Activated CD8-positive, alpha-beta T cell treated with anti-CD3 and anti-CD28 coated beads for 36 hours (primary cell): ENCODE results near the gene ERC2. TPM values are rescaled to one million over a fixed set of nuclear protein-coding genes. Genes with fewer than 3 reads are reported as not detected.

Experiments
- ATAC-seq: fragments of 200-7000 bp; cut with Tn5 transposase; one replicate; pipeline ENCODE4 v1.10.0; 2021; ENCODE audit warnings: mild to moderate bottlenecking, moderate library complexity
- CTCF ChIA-PET: fragments of 350-600 bp; sonication (Branson Sonifier 250); formaldehyde crosslinking; loops from one replicate; lab custom pipeline; 2021; ENCODE audit warnings: antibody characterized with exemption; lab: Charles Lee
- POLR2A ChIA-PET: fragments of 350-600 bp; sonication (Branson Sonifier 250); formaldehyde crosslinking; loops from one replicate; lab custom pipeline; 2021; ENCODE audit warnings: antibody characterized with exemption; lab: Charles Lee
- DNase-seq: peaks from one replicate; pipeline ENCODE4 v3.0.0-alpha.2; 2020
- H3K27ac Mint-ChIP-seq: one replicate; pipeline ENCODE4 v1.8.0; 2021; ENCODE audit warnings: mild to moderate bottlenecking, mixed read lengths
- H3K27me3 Mint-ChIP-seq: one replicate; pipeline ENCODE4 v1.8.0; 2021; ENCODE audit warnings: mixed read lengths
- H3K36me3 Mint-ChIP-seq: one replicate; pipeline ENCODE4 v1.8.0; 2021; ENCODE audit warnings: low read depth, mixed read lengths
- H3K4me1 Mint-ChIP-seq: one replicate; pipeline ENCODE4 v1.8.0; 2021; ENCODE audit warnings: low read depth, mixed read lengths
- H3K4me3 Mint-ChIP-seq: one replicate; pipeline ENCODE4 v1.8.0; 2021; ENCODE audit warnings: mild to moderate bottlenecking, moderate library complexity, mixed read lengths
- H3K9me3 Mint-ChIP-seq: one replicate; pipeline ENCODE4 v1.8.0; 2021; ENCODE audit warnings: mixed read lengths
- CTCF ChIP-seq: fragments of 200-600 bp; IDR thresholded peaks from one replicate; pipeline ENCODE4 v1.8.0; 2022; ENCODE audit warnings: antibody characterized with exemption, mild to moderate bottlenecking
- intact Hi-C: fragments of 100-400 bp; cut with micrococcal nuclease; formaldehyde crosslinking; loops from one replicate; pipeline ENCODE4 v1.10.0; 2022
- total RNA-seq, 2 experiments: library from RNA; stranded (reverse); gene quantifications; one replicate each; pipeline ENCODE4 v1.2.3, GENCODE V29; 2021

ERC2 gene
- total RNA-seq, 2 experiments from 2014 or later: 0.18 to 0.52 TPM

- ChIA-PET POLR2A (no interaction called here), CTCF (interaction anchor here (1.0 to 1.1 kb wide), 2 partner anchors 8 to 84 kb away, joined by 3 read pairs; no protein-coding TSS in a partner anchor)
- Mint-ChIP-seq H3K4me3 (no peak overlapping the region), H3K4me1 (no peaks in the 10 kb centered on the region), H3K27ac (no peak overlapping the region), H3K9me3 (no peaks in the 10 kb centered on the region), H3K27me3 (peaks cover 8% of the 10 kb centered on the region), H3K36me3 (no peaks in the 10 kb centered on the region)
- no peak for TF ChIP-seq CTCF
- no peak for DNase-seq
- intact Hi-C loops: no loop called here
- no peak for ATAC-seq
Measured at GRCh38 chr3:56410576-56410975, 57.7 kb downstream of the ERC2 start.

DNA sequence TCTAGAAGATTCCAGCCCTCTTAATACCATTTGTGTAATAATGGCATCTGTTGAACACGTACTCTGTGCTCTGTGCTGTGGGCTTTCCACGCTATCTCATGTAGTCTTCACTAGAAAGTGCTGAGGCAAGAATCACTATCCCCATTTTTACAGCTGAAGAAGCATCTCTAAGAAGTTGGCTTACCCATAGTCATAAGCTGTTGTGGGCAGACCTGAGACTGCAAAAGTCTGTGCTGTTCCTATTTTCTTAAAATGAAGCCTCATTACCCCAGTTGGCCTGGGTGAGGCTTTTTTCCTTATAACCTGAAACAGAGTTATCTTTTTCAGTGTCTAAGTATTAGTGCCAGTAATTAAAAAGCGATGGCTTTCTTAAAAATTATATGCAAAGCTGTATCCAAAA, 58.5 kb downstream of the ERC2 start:
- no peak overlapping the region for H3K27ac Mint-ChIP-seq
- no peaks in the 10 kb centered on the region for H3K36me3 Mint-ChIP-seq
- H3K4me3 Mint-ChIP-seq: no peak overlapping the region
- no peak for TF ChIP-seq CTCF
- intact Hi-C loops: no loop called here
- no peaks in the 10 kb centered on the region for H3K4me1 Mint-ChIP-seq
- ChIA-PET POLR2A (no interaction called here), CTCF (interaction anchor here (1.1 kb wide), 1 partner anchor 85 kb away, joined by 3 read pairs; no protein-coding TSS in a partner anchor)
- H3K27me3 Mint-ChIP-seq: peaks cover 8% of the 10 kb centered on the region
- H3K9me3 Mint-ChIP-seq: no peaks in the 10 kb centered on the region
- ATAC-seq (no peak), DNase-seq (no peak)

- Mint-ChIP-seq H3K4me1 (no peaks in the 10 kb centered on the region), H3K27ac (no peak overlapping the region), H3K36me3 (no peaks in the 10 kb centered on the region), H3K4me3 (no peak overlapping the region), H3K9me3 (no peaks in the 10 kb centered on the region), H3K27me3 (peaks cover 7% of the 10 kb centered on the region)
- ChIA-PET CTCF (no interaction called here), POLR2A (no interaction called here)
- intact Hi-C loops: no loop called here
- DNase-seq (no peak), ATAC-seq (no peak)
- TF ChIP-seq CTCF: no peak
Measured at GRCh38 chr3:56408761-56409196, 59.5 kb downstream of the ERC2 start.

- Mint-ChIP-seq H3K27me3 (peaks cover 10% of the 10 kb centered on the region), H3K27ac (no peak overlapping the region), H3K9me3 (no peaks in the 10 kb centered on the region), H3K4me1 (no peaks in the 10 kb centered on the region), H3K4me3 (no peak overlapping the region), H3K36me3 (no peaks in the 10 kb centered on the region)
- CTCF ChIA-PET: no interaction called here
- ATAC-seq (no peak), DNase-seq (no peak)
- POLR2A ChIA-PET: no interaction called here
- no peak for TF ChIP-seq CTCF
- intact Hi-C loops: no loop called here
Measured at GRCh38 chr3:56406826-56407515, 61.3 kb downstream of the ERC2 start.

DNA sequence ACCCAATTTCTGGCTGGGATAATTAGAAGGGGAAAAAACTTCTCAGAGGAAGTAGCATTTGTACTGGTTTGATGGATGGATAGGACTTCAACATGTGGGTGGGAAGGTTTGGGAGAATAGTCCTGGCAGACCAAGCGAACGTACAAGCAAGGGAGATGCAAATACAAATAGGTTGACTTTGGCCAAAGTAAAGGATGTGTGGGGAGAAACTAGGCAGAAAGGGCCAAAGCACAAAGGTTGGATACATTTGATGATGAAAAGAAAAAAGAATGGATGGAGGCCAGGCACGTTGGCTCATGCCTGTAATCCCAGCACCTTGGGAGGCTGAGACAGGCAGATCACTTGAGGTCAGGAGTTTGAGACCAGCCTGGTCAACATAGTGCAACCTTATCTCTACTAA, 63.4 kb downstream of the ERC2 start:
- H3K27ac Mint-ChIP-seq: no peak overlapping the region
- no peak for TF ChIP-seq CTCF
- H3K27me3 Mint-ChIP-seq: peaks cover 10% of the 10 kb centered on the region
- intact Hi-C loops: no loop called here
- ChIA-PET CTCF (no interaction called here), POLR2A (interaction anchor here (0.6 kb wide), 1 partner anchor 12 kb away, joined by 3 read pairs; no protein-coding TSS in a partner anchor)
- no peaks in the 10 kb centered on the region for H3K36me3 Mint-ChIP-seq
- no peaks in the 10 kb centered on the region for H3K4me1 Mint-ChIP-seq
- H3K4me3 Mint-ChIP-seq: no peak overlapping the region
- no peak for ATAC-seq
- no peak for DNase-seq
- H3K9me3 Mint-ChIP-seq: no peaks in the 10 kb centered on the region
